ENCODE measurements around the gene MGAT1. TPM values are rescaled to one million over a fixed set of nuclear protein-coding genes. Genes with fewer than 3 reads are reported as not detected.
"Not testable (repeated sequence)": the region's sequence is repeated elsewhere in the genome, so short reads cannot be mapped to it uniquely, and the experiment has no call there.

Gene MGAT1
- total RNA-seq, 1 experiment from 2014 or later = 53.0 TPM

GRCh38 chr5:180829726-180830125 is 27.1 kb upstream of the MGAT1 start:
- Histone ChIP-seq H3K9me2 (ENCODE audit: insufficient read depth) (no peaks in the 10 kb centered on the region), H3K27ac (ENCODE audit: low read depth, low read length) (no peak overlapping the region), H3K9ac (ENCODE audit: low read length) (no peak overlapping the region), H2AFZ (ENCODE audit: low read depth, low read length, poor library complexity, severe bottlenecking) (no peak overlapping the region), H3K4me3 (replicated peaks in 1 of 2; ENCODE audit: low read depth in 1 of 2, low read length in 2 of 2) (no peak overlapping the region), H3K9me3 (ENCODE audit: control insufficient read depth in 1 of 2, insufficient read depth in 1 of 2, low read depth in 1 of 2, low read length in 2 of 2) (peaks cover 0 to 8% of the 10 kb centered on the region in 2 experiments; a peak in 1 of 4 replicates), H3K4me1 (ENCODE audit: control insufficient read depth in 1 of 2, insufficient read depth in 2 of 2, low read length in 2 of 2) (peaks cover 10 to 40% of the 10 kb centered on the region in 2 experiments; a peak in 3 of 4 replicates), H3K27me3 (ENCODE audit: insufficient read depth, low read length) (no peaks in the 10 kb centered on the region), H3K4me2 (ENCODE audit: low read length) (peak overlapping the region; percentile 99; the same call in 1 of the 2 replicates), H3K79me2 (ENCODE audit: insufficient read depth, low read length) (peaks cover 18% of the 10 kb centered on the region; the same call in 1 of the 2 replicates), H3K36me3 (ENCODE audit: control insufficient read depth in 1 of 2, insufficient read depth in 2 of 2, low read length in 2 of 2) (0 out of 4 replicates have a peak, but pooled peaks cover 0 to 6% of the 10 kb centered on the region in 2 experiments), H4K20me1 (ENCODE audit: insufficient read depth) (no peaks in the 10 kb centered on the region)
- no TSS peak for BruUV-seq (replicated peaks)
- ChIA-PET POLR2A (no interaction called here), CTCF (no interaction called here), RAD21 (ENCODE audit: low non-redundant PET in 1 of 2, low total read pairs in 2 of 2, uncharacterized antibody in 2 of 2, unreplicated experiment in 2 of 2) (interaction anchor here in 1 of 2 experiments (0.6 kb wide), 1 partner anchor 11 kb away, joined by 4 read pairs; no protein-coding TSS in a partner anchor)
- no peak for ATAC-seq
- TF ChIP-seq CTCF (IDR thresholded peaks at IDR 0.05 in 2 of 3, conservative IDR thresholded peaks at IDR 0.05 in 1 of 3; ENCODE audit: borderline replicate concordance in 1 of 3, insufficient read depth in 1 of 3, low read depth in 2 of 3, low read length in 2 of 3) (no peak), FOSL1 (IDR thresholded peaks at IDR 0.05; ENCODE audit: low read depth) (no peak), RAD21 (IDR thresholded peaks at IDR 0.05; ENCODE audit: low read depth) (no peak), JUND (IDR thresholded peaks at IDR 0.05) (no peak), ZFX (IDR thresholded peaks at IDR 0.05) (no peak), POLR2AphosphoS5 (IDR thresholded peaks at IDR 0.05; ENCODE audit: low read depth, low read length) (no peak), ZBTB33 (IDR thresholded peaks at IDR 0.05; ENCODE audit: extremely low read depth, insufficient replicate concordance, low read length) (no peak)
- no peak for DNase-seq (ENCODE audit: low read depth, low spot score)
- intact Hi-C loops (cut with micrococcal nuclease) = no loop called here

GRCh38 chr5:180828756-180829531 is 26.3 kb upstream of the MGAT1 start:
- DNase-seq (ENCODE audit: low read depth, low spot score); H3K9ac ChIP-seq (ENCODE audit: low read length); POLR2A ChIA-PET; ATAC-seq; H3K27ac ChIP-seq (ENCODE audit: low read depth, low read length); H3K4me3 ChIP-seq (replicated peaks in 1 of 2; ENCODE audit: low read depth in 1 of 2, low read length in 2 of 2); intact Hi-C loops (cut with micrococcal nuclease); CTCF ChIA-PET; H4K20me1 ChIP-seq (ENCODE audit: insufficient read depth); H3K9me2 ChIP-seq (ENCODE audit: insufficient read depth); BruUV-seq (replicated peaks); H3K36me3 ChIP-seq (ENCODE audit: control insufficient read depth in 1 of 2, insufficient read depth in 2 of 2, low read length in 2 of 2); H3K9me3 ChIP-seq (ENCODE audit: control insufficient read depth in 1 of 2, insufficient read depth in 1 of 2, low read depth in 1 of 2, low read length in 2 of 2); RAD21 ChIA-PET (ENCODE audit: low non-redundant PET in 1 of 2, low total read pairs in 2 of 2, uncharacterized antibody in 2 of 2, unreplicated experiment in 2 of 2); H2AFZ ChIP-seq (ENCODE audit: low read depth, low read length, poor library complexity, severe bottlenecking); H3K27me3 ChIP-seq (ENCODE audit: insufficient read depth, low read length); H3K4me2 ChIP-seq (ENCODE audit: low read length): not testable (repeated sequence)
- Histone ChIP-seq H3K4me1 (ENCODE audit: control insufficient read depth in 1 of 2, insufficient read depth in 2 of 2, low read length in 2 of 2) (peaks cover 10 to 40% of the 10 kb centered on the region in 2 experiments; a peak in 3 of 4 replicates), H3K79me2 (ENCODE audit: insufficient read depth, low read length) (peaks cover 18% of the 10 kb centered on the region; the same call in 1 of the 2 replicates)

- BruUV-seq (replicated peaks); H3K4me3 ChIP-seq (replicated peaks in 1 of 2; ENCODE audit: low read depth in 1 of 2, low read length in 2 of 2); ATAC-seq; DNase-seq (ENCODE audit: low read depth, low spot score); CTCF ChIA-PET; H3K27ac ChIP-seq (ENCODE audit: low read depth, low read length); H3K9me3 ChIP-seq (ENCODE audit: control insufficient read depth in 1 of 2, insufficient read depth in 1 of 2, low read depth in 1 of 2, low read length in 2 of 2); RAD21 ChIA-PET (ENCODE audit: low non-redundant PET in 1 of 2, low total read pairs in 2 of 2, uncharacterized antibody in 2 of 2, unreplicated experiment in 2 of 2); H4K20me1 ChIP-seq (ENCODE audit: insufficient read depth); H3K9ac ChIP-seq (ENCODE audit: low read length); POLR2A ChIA-PET; H3K36me3 ChIP-seq (ENCODE audit: control insufficient read depth in 1 of 2, insufficient read depth in 2 of 2, low read length in 2 of 2); H2AFZ ChIP-seq (ENCODE audit: low read depth, low read length, poor library complexity, severe bottlenecking); H3K27me3 ChIP-seq (ENCODE audit: insufficient read depth, low read length); intact Hi-C loops (cut with micrococcal nuclease); H3K4me2 ChIP-seq (ENCODE audit: low read length); H3K9me2 ChIP-seq (ENCODE audit: insufficient read depth): not testable (repeated sequence)
- Histone ChIP-seq H3K4me1 (ENCODE audit: control insufficient read depth in 1 of 2, insufficient read depth in 2 of 2, low read length in 2 of 2) (peaks cover 7 to 35% of the 10 kb centered on the region in 2 experiments; a peak in 3 of 4 replicates), H3K79me2 (ENCODE audit: insufficient read depth, low read length) (peaks cover 17% of the 10 kb centered on the region; the same call in 1 of the 2 replicates)
Observed at GRCh38 chr5:180827374-180827773, 24.8 kb upstream of the MGAT1 start.
